NCI-H128 (cell line): ENCODE data around the gene C9orf72.

Experiments
- DNase-seq: peaks from one replicate; lab custom pipeline; 2025; ENCODE audit not compliant: unreplicated experiment; lab: John Stamatoyannopoulos, UW

The C9orf72 gene

GRCh38 chr9:27581826-27582225 is 8.5 kb upstream of the C9orf72 start:
- DNase-seq = no peak

- DNase-seq = peak; percentile 96
Measured at GRCh38 chr9:27573634-27574590, 631 bp upstream of the C9orf72 start.

- DNase-seq = no peak
Measured at GRCh38 chr9:27572566-27572917, 739 bp downstream of the C9orf72 start.

- DNase-seq = no peak
Measured at GRCh38 chr9:27572061-27572460, 1.2 kb downstream of the C9orf72 start.

- DNase-seq = no peak
Measured at GRCh38 chr9:27571011-27571410, 2.3 kb downstream of the C9orf72 start.

GRCh38 chr9:27569406-27569805 is 3.9 kb downstream of the C9orf72 start:
- no peak for DNase-seq

- no peak for DNase-seq
Measured at GRCh38 chr9:27566118-27566517, 7.2 kb downstream of the C9orf72 start.

GRCh38 chr9:27565696-27566095 is 7.6 kb downstream of the C9orf72 start:
- no peak for DNase-seq

GRCh38 chr9:27564670-27565069 is 8.6 kb downstream of the C9orf72 start:
- no peak for DNase-seq

GRCh38 chr9:27563738-27564430 is 9.4 kb downstream of the C9orf72 start:
- DNase-seq = no peak

GRCh38 chr9:27561685-27562084 is 11.6 kb downstream of the C9orf72 start:
- DNase-seq = no peak

- DNase-seq = no peak
Measured at GRCh38 chr9:27560457-27560856, 12.8 kb downstream of the C9orf72 start.

GRCh38 chr9:27558307-27558706 is 15.0 kb downstream of the C9orf72 start:
- DNase-seq = no peak

- DNase-seq = no peak
Measured at GRCh38 chr9:27556470-27556869, 16.8 kb downstream of the C9orf72 start.

- no peak for DNase-seq
Measured at GRCh38 chr9:27554712-27555111, 18.6 kb downstream of the C9orf72 start.

- DNase-seq = no peak
Measured at GRCh38 chr9:27549196-27549755, 24.0 kb downstream of the C9orf72 start.

GRCh38 chr9:27548055-27548741 is 25.1 kb downstream of the C9orf72 start:
- DNase-seq = no peak

GRCh38 chr9:27545471-27545870 is 27.8 kb downstream of the C9orf72 start:
- DNase-seq = no peak

GRCh38 chr9:27542508-27542907 is 30.8 kb downstream of the C9orf72 start:
- no peak for DNase-seq

- DNase-seq = no peak
Measured at GRCh38 chr9:27541740-27542139, 31.5 kb downstream of the C9orf72 start.

- no peak for DNase-seq
Measured at GRCh38 chr9:27540502-27540901, 32.8 kb downstream of the C9orf72 start.
